ENCODE results near the gene AOC2. TPM values are rescaled to one million over a fixed set of nuclear protein-coding genes. Genes with fewer than 3 reads are reported as not detected.

Gene AOC2
- total and polyA plus RNA-seq, 2 of the 13 experiments (the other 11 are each of a cell fraction or from before 2014, with no cell fraction given): 1.2 to 3.3 TPM

DNA sequence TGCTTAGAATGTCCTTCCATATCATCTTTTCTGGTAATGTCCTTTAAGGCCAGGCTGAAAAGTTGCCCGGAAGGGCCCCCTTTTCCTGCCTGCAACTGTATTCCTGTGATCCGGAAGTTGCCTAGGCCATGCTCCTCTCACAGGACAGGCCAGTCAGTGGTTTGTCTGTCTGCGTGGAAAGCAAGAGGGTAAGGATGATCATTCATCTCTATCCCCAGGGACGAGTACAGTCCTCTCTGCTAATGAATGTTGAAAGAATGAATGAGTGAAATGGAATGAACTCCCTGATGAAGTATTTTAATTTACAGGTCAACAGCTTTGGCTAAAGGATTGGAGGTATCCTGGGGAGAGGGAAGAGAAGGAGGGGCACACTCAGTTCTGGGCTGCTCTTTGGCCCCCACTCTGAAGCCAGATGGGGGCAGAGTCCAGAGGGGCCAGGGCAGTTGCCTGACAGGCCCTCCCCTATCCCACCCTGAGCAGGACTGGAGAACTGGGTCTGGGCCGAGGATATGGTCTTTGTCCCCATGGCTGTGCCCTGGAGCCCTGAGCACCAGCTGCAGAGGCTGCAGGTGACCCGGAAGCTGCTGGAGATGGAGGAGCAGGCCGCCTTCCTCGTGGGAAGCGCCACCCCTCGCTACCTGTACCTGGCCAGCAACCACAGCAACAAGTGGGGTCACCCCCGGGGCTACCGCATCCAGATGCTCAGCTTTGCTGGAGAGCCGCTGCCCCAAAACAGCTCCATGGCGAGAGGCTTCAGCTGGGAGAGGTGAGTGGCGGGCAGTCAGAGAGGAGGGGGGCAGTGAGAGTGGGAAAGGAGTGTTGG lies 9.8 kb downstream of the AOC2 start (continued):
- TF ChIP-seq ZNF382 (CRISPR knock-in tag; IDR thresholded peaks at IDR 0.05; ENCODE audit: borderline replicate concordance): no peak
- no peak for TF ChIP-seq ZNF3 (CRISPR knock-in tag; IDR thresholded peaks at IDR 0.05)
- no peak for TF ChIP-seq CENPX (CRISPR knock-in tag; IDR thresholded peaks at IDR 0.05)
- TF ChIP-seq BRF2 (CRISPR knock-in tag; IDR thresholded peaks at IDR 0.05): no peak
- no peak for TF ChIP-seq PAF1 (CRISPR knock-in tag; IDR thresholded peaks at IDR 0.05)
- TF ChIP-seq, protein P1, sequence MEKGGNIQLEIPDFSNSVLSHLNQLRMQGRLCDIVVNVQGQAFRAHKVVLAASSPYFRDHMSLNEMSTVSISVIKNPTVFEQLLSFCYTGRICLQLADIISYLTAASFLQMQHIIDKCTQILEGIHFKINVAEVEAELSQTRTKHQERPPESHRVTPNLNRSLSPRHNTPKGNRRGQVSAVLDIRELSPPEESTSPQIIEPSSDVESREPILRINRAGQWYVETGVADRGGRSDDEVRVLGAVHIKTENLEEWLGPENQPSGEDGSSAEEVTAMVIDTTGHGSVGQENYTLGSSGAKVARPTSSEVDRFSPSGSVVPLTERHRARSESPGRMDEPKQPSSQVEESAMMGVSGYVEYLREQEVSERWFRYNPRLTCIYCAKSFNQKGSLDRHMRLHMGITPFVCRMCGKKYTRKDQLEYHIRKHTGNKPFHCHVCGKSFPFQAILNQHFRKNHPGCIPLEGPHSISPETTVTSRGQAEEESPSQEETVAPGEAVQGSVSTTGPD (CRISPR knock-in tag; IDR thresholded peaks at IDR 0.05): peak; percentile 79
- TF ChIP-seq ZNF768 (CRISPR knock-in tag; IDR thresholded peaks at IDR 0.05): peak; percentile 21; the same call in 1 of the 2 replicates
- TF ChIP-seq, protein P2, sequence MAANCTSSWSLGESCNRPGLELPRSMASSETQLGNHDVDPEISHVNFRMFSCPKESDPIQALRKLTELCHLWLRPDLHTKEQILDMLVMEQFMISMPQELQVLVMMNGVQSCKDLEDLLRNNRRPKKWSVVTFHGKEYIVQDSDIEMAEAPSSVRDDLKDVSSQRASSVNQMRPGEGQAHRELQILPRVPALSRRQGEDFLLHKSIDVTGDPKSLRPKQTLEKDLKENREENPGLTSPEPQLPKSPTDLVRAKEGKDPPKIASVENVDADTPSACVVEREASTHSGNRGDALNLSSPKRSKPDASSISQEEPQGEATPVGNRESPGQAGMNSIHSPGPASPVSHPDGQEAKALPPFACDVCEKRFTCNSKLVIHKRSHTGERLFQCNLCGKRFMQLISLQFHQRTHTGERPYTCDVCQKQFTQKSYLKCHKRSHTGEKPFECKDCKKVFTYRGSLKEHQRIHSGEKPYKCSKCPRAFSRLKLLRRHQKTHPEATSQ (CRISPR knock-in tag; IDR thresholded peaks at IDR 0.05; ENCODE audit: borderline replicate concordance): no peak
- no peak for TF ChIP-seq ZNF776 (CRISPR knock-in tag; IDR thresholded peaks at IDR 0.05)
- TF ChIP-seq NFE2L2 (IDR thresholded peaks at IDR 0.05; ENCODE audit: low read length): no peak
- peak; percentile 33; the same call in 1 of the 2 replicates for TF ChIP-seq CTCF (CRISPR knock-in tag; IDR thresholded peaks at IDR 0.05)
- TF ChIP-seq ZNF367 (CRISPR knock-in tag; IDR thresholded peaks at IDR 0.05; ENCODE audit: borderline replicate concordance): no peak
- TF ChIP-seq ZNF782 (CRISPR knock-in tag; IDR thresholded peaks at IDR 0.05; ENCODE audit: borderline replicate concordance): no peak
- peak; percentile 75 for TF ChIP-seq TAF15 (IDR thresholded peaks at IDR 0.05; ENCODE audit: low read depth, low read length, poor library complexity, severe bottlenecking)
- TF ChIP-seq, protein P3, sequence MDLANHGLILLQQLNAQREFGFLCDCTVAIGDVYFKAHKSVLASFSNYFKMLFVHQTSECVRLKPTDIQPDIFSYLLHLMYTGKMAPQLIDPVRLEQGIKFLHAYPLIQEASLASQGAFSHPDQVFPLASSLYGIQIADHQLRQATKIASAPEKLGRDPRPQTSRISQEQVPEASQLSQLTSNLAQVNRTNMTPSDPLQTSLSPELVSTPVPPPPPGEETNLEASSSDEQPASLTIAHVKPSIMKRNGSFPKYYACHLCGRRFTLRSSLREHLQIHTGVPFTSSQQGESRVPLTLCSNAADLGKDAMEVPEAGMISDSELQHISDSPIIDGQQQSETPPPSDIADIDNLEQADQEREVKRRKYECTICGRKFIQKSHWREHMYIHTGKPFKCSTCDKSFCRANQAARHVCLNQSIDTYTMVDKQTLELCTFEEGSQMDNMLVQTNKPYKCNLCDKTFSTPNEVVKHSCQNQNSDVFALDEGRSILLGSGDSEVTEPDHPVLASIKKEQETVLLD (CRISPR knock-in tag; IDR thresholded peaks at IDR 0.05; ENCODE audit: low read depth): no peak
- TF ChIP-seq GMEB2 (CRISPR knock-in tag; IDR thresholded peaks at IDR 0.05; ENCODE audit: low read depth): no peak
- TF ChIP-seq ONECUT2 (CRISPR knock-in tag; IDR thresholded peaks at IDR 0.05): no peak
- TF ChIP-seq BCL6 (CRISPR knock-in tag; IDR thresholded peaks at IDR 0.05): no peak
- TF ChIP-seq ZNF546 (CRISPR knock-in tag; conservative IDR thresholded peaks at IDR 0.05): no peak
- 0 out of 2 replicates have a peak, but pooled peaks have one; percentile 42 for TF ChIP-seq RELA (CRISPR knock-in tag; IDR thresholded peaks at IDR 0.05)

All from HepG2 (cell line).